H9 (cell line): ENCODE measurements around the gene TRAPPC4. TPM values are rescaled to one million over a fixed set of nuclear protein-coding genes. Genes with fewer than 3 reads are reported as not detected.

Experiments used
- DNase-seq: peaks from one replicate; pipeline ENCODE4 v3.0.0-alpha.2; 2017
- H2AFZ ChIP-seq: one replicate; pipeline ENCODE4 v1.6.1; 2013; ENCODE audit warnings: mild to moderate bottlenecking, low read length, control low read depth, moderate library complexity
- H2AK5ac ChIP-seq: 2 replicates; pipeline ENCODE4 v1.6.1; 2013; ENCODE audit warnings: low read length, control low read depth, mixed read lengths; ENCODE audit not compliant: insufficient read length
- H2BK120ac ChIP-seq: one replicate; pipeline ENCODE4 v1.6.1; 2013; ENCODE audit warnings: low read depth, mild to moderate bottlenecking, low read length, control low read depth, inconsistent platforms; ENCODE audit not compliant: poor library complexity, severe bottlenecking
- H2BK12ac ChIP-seq: 2 replicates; pipeline ENCODE4 v1.6.1; 2013; ENCODE audit warnings: low read length, control low read depth, mixed read lengths, low read depth; ENCODE audit not compliant: insufficient read length
- H2BK15ac ChIP-seq: 2 replicates; pipeline ENCODE4 v1.6.1; 2013; ENCODE audit warnings: low read depth, low read length, control low read depth
- H2BK20ac ChIP-seq: one replicate; pipeline ENCODE4 v1.6.1; 2013; ENCODE audit warnings: low read depth, mild to moderate bottlenecking, low read length, control low read depth, inconsistent platforms; ENCODE audit not compliant: poor library complexity, severe bottlenecking
- H2BK5ac ChIP-seq: 2 replicates; pipeline ENCODE4 v1.6.1; 2013; ENCODE audit warnings: low read length, control low read depth, mixed read lengths; ENCODE audit not compliant: insufficient read length
- H3K14ac ChIP-seq: 2 replicates; pipeline ENCODE4 v1.6.1; 2013; ENCODE audit warnings: low read length, control low read depth; ENCODE audit not compliant: insufficient read depth
- H3K18ac ChIP-seq: 2 replicates; pipeline ENCODE4 v1.6.1; 2013; ENCODE audit warnings: low read depth, mild to moderate bottlenecking, mixed read lengths, low read length, control low read depth; ENCODE audit not compliant: insufficient read length
- H3K23ac ChIP-seq: 2 replicates; pipeline ENCODE4 v1.6.1; 2013; ENCODE audit warnings: low read length, control low read depth, mixed read lengths, low read depth; ENCODE audit not compliant: insufficient read length
- H3K23me2 ChIP-seq: 2 replicates; pipeline ENCODE4 v1.6.1; 2013; ENCODE audit warnings: low read depth, mild to moderate bottlenecking, mixed read lengths, low read length, control low read depth; ENCODE audit not compliant: insufficient read length, poor library complexity, severe bottlenecking
- H3K27ac ChIP-seq: 2 replicates; pipeline ENCODE4 v1.5.1; 2013; ENCODE audit warnings: low read length, control low read depth, mixed read lengths, low read depth; ENCODE audit not compliant: insufficient read length
- H3K27me3 ChIP-seq: 2 replicates; pipeline ENCODE4 v1.6.1; 2013; ENCODE audit warnings: low read length, control low read depth, inconsistent platforms; ENCODE audit not compliant: insufficient read depth
- H3K4ac ChIP-seq: 2 replicates; pipeline ENCODE4 v1.6.1; 2013; ENCODE audit warnings: low read depth, mild to moderate bottlenecking, control low read depth, inconsistent platforms, low read length, moderate library complexity
- H3K4me1 ChIP-seq: 2 replicates; pipeline ENCODE4 v1.6.1; 2013; ENCODE audit warnings: low read length, control low read depth, inconsistent platforms; ENCODE audit not compliant: insufficient read depth
- H3K4me2 ChIP-seq: 2 replicates; pipeline ENCODE4 v1.6.1; 2013; ENCODE audit warnings: low read length, control low read depth, mixed read lengths; ENCODE audit not compliant: insufficient read length, insufficient read depth
- H3K56ac ChIP-seq: 2 replicates; pipeline ENCODE4 v1.6.1; 2013; ENCODE audit warnings: low read depth, mild to moderate bottlenecking, mixed read lengths, low read length, control low read depth; ENCODE audit not compliant: insufficient read length
- H3K79me1 ChIP-seq: 2 replicates; pipeline ENCODE4 v1.6.1; 2013; ENCODE audit warnings: low read depth, mild to moderate bottlenecking, moderate library complexity, low read length, control low read depth, inconsistent platforms; ENCODE audit not compliant: insufficient read depth, poor library complexity, severe bottlenecking
- H3K79me2 ChIP-seq: 2 replicates; pipeline ENCODE4 v1.6.1; 2013; ENCODE audit warnings: low read length, control low read depth, inconsistent platforms; ENCODE audit not compliant: insufficient read depth
- H3K9ac ChIP-seq: 2 replicates; pipeline ENCODE4 v1.6.1; 2013; ENCODE audit warnings: low read length, control low read depth, mixed read lengths; ENCODE audit not compliant: insufficient read length; ENCODE audit errors: extremely low read depth
- H3K9me3 ChIP-seq: one replicate; pipeline ENCODE4 v1.6.1; 2013; ENCODE audit warnings: low read depth, low read length, inconsistent platforms; ENCODE audit not compliant: control insufficient read depth
- H3T11ph ChIP-seq: one replicate; pipeline ENCODE4 v1.6.1; 2013; ENCODE audit warnings: mild to moderate bottlenecking, low read length, control low read depth, inconsistent platforms
- H4K20me1 ChIP-seq: one replicate; pipeline ENCODE4 v1.6.1; 2013; ENCODE audit not compliant: control insufficient read depth, insufficient read length, insufficient read depth
- H4K5ac ChIP-seq: 2 replicates; pipeline ENCODE4 v1.6.1; 2013; ENCODE audit warnings: low read depth, mild to moderate bottlenecking, mixed read lengths, low read length, control low read depth; ENCODE audit not compliant: insufficient read length
- H4K8ac ChIP-seq: replicated peaks from 2 replicates; pipeline ENCODE4 v1.6.1; 2013; ENCODE audit warnings: low read length, control low read depth, mixed read lengths, low read depth; ENCODE audit not compliant: insufficient read length
- H4K91ac ChIP-seq: 2 replicates; pipeline ENCODE4 v1.6.1; 2013; ENCODE audit warnings: low read depth, mild to moderate bottlenecking, moderate library complexity, mixed read lengths, low read length, control low read depth; ENCODE audit not compliant: insufficient read length
- H3K27ac Mint-ChIP-seq, 3 experiments: 2 replicates in 2 of 3; 3 replicates in 1 of 3; pipeline ENCODE4 v1.8.0; 2020 to 2021; ENCODE audit warnings: mixed read lengths in 3 of 3, mild to moderate bottlenecking in 1 of 3, moderate library complexity in 1 of 3
- H3K27me3 Mint-ChIP-seq: 2 replicates; pipeline ENCODE4 v1.8.0; 2021; ENCODE audit warnings: low read depth, mild to moderate bottlenecking, moderate library complexity, mixed read lengths
- H3K36me3 Mint-ChIP-seq, 3 experiments: 2 replicates in 2 of 3; 3 replicates in 1 of 3; pipeline ENCODE4 v1.8.0; 2020 to 2021; ENCODE audit warnings: low read depth in 3 of 3, mixed read lengths in 3 of 3; ENCODE audit not compliant: insufficient read depth in 1 of 3
- H3K4me1 Mint-ChIP-seq, 2 experiments: 2 replicates each; pipeline ENCODE4 v1.8.0; 2020; ENCODE audit warnings: mixed read lengths in 2 of 2
- H3K4me3 Mint-ChIP-seq, 2 experiments: 2 replicates in 1 of 2; 3 replicates in 1 of 2; pipeline ENCODE4 v1.8.0; 2020 to 2021; ENCODE audit warnings: mild to moderate bottlenecking in 2 of 2, mixed read lengths in 2 of 2, moderate library complexity in 1 of 2
- H3K9me3 Mint-ChIP-seq, 2 experiments: 2 replicates in 1 of 2; 3 replicates in 1 of 2; pipeline ENCODE4 v1.8.0; 2020; ENCODE audit warnings: mild to moderate bottlenecking in 2 of 2, mixed read lengths in 2 of 2, moderate library complexity in 1 of 2
- CTCF ChIP-seq: fragments of 200-600 bp; sonication (generic); conservative IDR thresholded peaks from 3 replicates; pipeline ENCODE4 v1.8.0; 2021; ENCODE audit warnings: antibody characterized with exemption, mild to moderate bottlenecking
- WGBS: extraction: QIAGEN DNeasy Blood & Tissue Kit; methylation state at CpG from one replicate; pipeline ENCODE4 v1.1.7; 2013; ENCODE audit warnings: missing lambda C conversion rate, low lambda C conversion rate, mixed read lengths; ENCODE audit not compliant: insufficient read length; ENCODE audit errors: extremely low coverage; 5-methylcytosine and 5-hydroxymethylcytosine counted together
- total RNA-seq: library from RNA; stranded (reverse); gene quantifications from 2 replicates; pipeline ENCODE4 v1.2.1, GENCODE V29; 2021

The TRAPPC4 gene
- total RNA-seq, 1 experiment from 2014 or later, result 82.8 TPM

GRCh38 chr11:119042927-119043326 is 24.4 kb downstream of the TRAPPC4 start:
- Histone ChIP-seq H2AK5ac (no peak overlapping the region), H3K27me3 (no peaks in the 10 kb centered on the region), H3K56ac (no peak overlapping the region), H4K91ac (no peak overlapping the region), H2BK12ac (no peak overlapping the region), H3K27ac (no peak overlapping the region), H3K14ac (no peak overlapping the region), H4K8ac (no peak overlapping the region), H2BK5ac (no peak overlapping the region), H4K5ac (no peak overlapping the region), H4K20me1 (no peaks in the 10 kb centered on the region), H2BK20ac (no peak overlapping the region), H2BK15ac (no peak overlapping the region), H3K9ac (no peak overlapping the region), H3K9me3 (no peaks in the 10 kb centered on the region), H3K79me1 (no peaks in the 10 kb centered on the region), H3K4me2 (no peak overlapping the region), H3K18ac (no peak overlapping the region), H3K4me1 (no peaks in the 10 kb centered on the region), H2BK120ac (no peak overlapping the region), H2AFZ (no peak overlapping the region), H3K79me2 (no peaks in the 10 kb centered on the region), H3K23ac (no peak overlapping the region), H3K23me2 (no peaks in the 10 kb centered on the region), H3T11ph (no peak overlapping the region), H3K4ac (no peak overlapping the region)
- Mint-ChIP-seq H3K9me3 (no peaks in the 10 kb centered on the region), H3K4me3 (no peak overlapping the region), H3K27ac (no peak overlapping the region), H3K27me3 (no peaks in the 10 kb centered on the region), H3K36me3 (peaks cover 23 to 37% (median 31%) of the 10 kb centered on the region in 3 experiments; a peak in 6 of 7 replicates), H3K4me1 (peaks cover 16 to 27% of the 10 kb centered on the region in 2 experiments)
- no peak for DNase-seq
- no CpG with 5 or more reads among the region's 9 CpGs for WGBS
- no peak for TF ChIP-seq CTCF
